Gastrocnemius medialis (tissue), 4 donors: ENCODE results near the gene TRA2B. TPM values are rescaled to one million over a fixed set of nuclear protein-coding genes. Genes with fewer than 3 reads are reported as not detected.

Experiments used
- ATAC-seq, 2 donors: fragments of 150-250 bp; one replicate each; pipeline ENCODE4 v1.9.1; 2016
- DNase-seq, 2 donors: peaks; one replicate each; pipeline ENCODE4 v3.0.0-alpha.2; 2019
- H3K27ac ChIP-seq, 4 donors: fragments of 200-600 bp; sonication (generic); 1 replicate in 1 of 4; 2 replicates in 3 of 4; pipeline ENCODE4 v1.5.1; 2016 to 2018; ENCODE audit warnings: mild to moderate bottlenecking in 2 of 4, moderate library complexity in 1 of 4
- H3K27me3 ChIP-seq, 3 donors: fragments of 200-600 bp; sonication (generic) in 2 of 3; 1 replicate in 1 of 3; 2 replicates in 2 of 3; pipeline versions ENCODE4 v1.5.1 to v1.6.0; 2016 to 2019; ENCODE audit warnings: mild to moderate bottlenecking in 1 of 3, moderate library complexity in 1 of 3
- H3K36me3 ChIP-seq, 2 donors: fragments of 200-600 bp; sonication (generic) in 1 of 2; one replicate each; pipeline ENCODE4 v1.5.1; 2017 to 2018
- H3K4me1 ChIP-seq, 2 donors: fragments of 200-600 bp; sonication (generic) in 1 of 2; one replicate each; pipeline ENCODE4 v1.5.1; 2016 to 2017; ENCODE audit warnings: mild to moderate bottlenecking in 2 of 2
- H3K4me3 ChIP-seq, 4 donors: fragments of 200-600 bp; sonication (generic) in 3 of 4; 1 replicate in 1 of 4; 2 replicates in 3 of 4; pipeline ENCODE4 v1.5.1; 2016 to 2019; ENCODE audit warnings: mild to moderate bottlenecking in 2 of 4
- H3K9me3 ChIP-seq, 3 donors: fragments of 200-600 bp; sonication (generic) in 2 of 3; 1 replicate in 1 of 3; 2 replicates in 2 of 3; pipeline ENCODE4 v1.5.1; 2016 to 2019
- CTCF ChIP-seq, 5 experiments: fragments of 450-650 bp in 3 of 5; fragments of 200-600 bp in 2 of 5; sonication (generic) in 2 of 5; IDR thresholded peaks in 4 of 5; conservative IDR thresholded peaks in 1 of 5; 1 replicate in 4 of 5; 2 replicates in 1 of 5; pipeline ENCODE4 v1.5.1; 2016 to 2019; ENCODE audit warnings: antibody characterized with exemption in 5 of 5, mild to moderate bottlenecking in 3 of 5, moderate library complexity in 3 of 5
- POLR2A ChIP-seq, 2 donors: fragments of 450-650 bp; IDR thresholded peaks; one replicate each; pipeline ENCODE4 v1.6.1; 2017; ENCODE audit warnings: antibody characterized with exemption in 2 of 2, mild to moderate bottlenecking in 2 of 2, moderate library complexity in 2 of 2
- in situ Hi-C, 4 donors: fragments of 200-750 bp; cut with MboI; loops; one replicate each; pipeline versions ENCODE4 v1.15.0 to v1.8.0; 2017; ENCODE audit warnings: low sequenced_read_pairs in 4 of 4
- intact Hi-C: fragments of 100-400 bp; cut with DNase I; formaldehyde crosslinking; loops from one replicate; pipeline ENCODE4 v1.15.1; 2023; ENCODE audit warnings: low total_unique reads
- total RNA-seq, 4 donors: library from RNA; depleted of rRNA; stranded (reverse); fragments of >200 nt; gene quantifications; one replicate each; pipeline versions ENCODE4 v1.1.0 to v1.2.3, GENCODE V29; 2016

TRA2B gene
- total RNA-seq, 4 donors from 2014 or later = 57.5 to 234 (median 65.1) TPM

- peaks cover 11 to 13% of the 10 kb centered on the region in 2 donors for H3K4me1 ChIP-seq
- H3K4me3 ChIP-seq = peak overlapping the region in 3 of 4 donors; percentile 22 to 39 (median 31)
- no peaks in the 10 kb centered on the region for H3K9me3 ChIP-seq
- H3K36me3 ChIP-seq = no peaks in the 10 kb centered on the region
- H3K27ac ChIP-seq = peak overlapping the region; percentile 78 to 86 (median 80)
- intact Hi-C loops = no loop called here
- H3K27me3 ChIP-seq = no peaks in the 10 kb centered on the region
- no peak for DNase-seq
- peak in 1 of 2 donors; percentile 26 for ATAC-seq
- TF ChIP-seq POLR2A (IDR thresholded peaks at IDR 0.05) (no peak), CTCF (IDR thresholded peaks at IDR 0.05 in 4 of 5, conservative IDR thresholded peaks at IDR 0.05 in 1 of 5) (no peak)
- in situ Hi-C loops = no loop called here
Observed at GRCh38 chr3:185960522-185961288, 22.9 kb upstream of the TRA2B start.

GRCh38 chr3:185959609-185960521, 22.1 kb upstream of the TRA2B start:
- TF ChIP-seq POLR2A (IDR thresholded peaks at IDR 0.05) = peak in 1 of 2 donors; percentile 28
- TF ChIP-seq CTCF (IDR thresholded peaks at IDR 0.05 in 4 of 5, conservative IDR thresholded peaks at IDR 0.05 in 1 of 5) = no peak
- no peaks in the 10 kb centered on the region for H3K27me3 ChIP-seq
- no peaks in the 10 kb centered on the region for H3K9me3 ChIP-seq
- H3K36me3 ChIP-seq = no peaks in the 10 kb centered on the region
- in situ Hi-C loops (no loop called here), intact Hi-C loops (no loop called here)
- peaks cover 11 to 13% of the 10 kb centered on the region in 2 donors for H3K4me1 ChIP-seq
- DNase-seq = peak; percentile 29 to 57
- peak overlapping the region in 3 of 4 donors; percentile 22 to 39 (median 31) for H3K4me3 ChIP-seq
- peak; percentile 98 to 99 for ATAC-seq
- H3K27ac ChIP-seq = peak overlapping the region; percentile 78 to 86 (median 80)

- no peak overlapping the region for H3K4me3 ChIP-seq
- H3K36me3 ChIP-seq = no peaks in the 10 kb centered on the region
Observed at GRCh38 chr3:185958626-185959025, 20.8 kb upstream of the TRA2B start.

GRCh38 chr3:185956244-185956643, 18.4 kb upstream of the TRA2B start:
- intact Hi-C loops = no loop called here
- no peaks in the 10 kb centered on the region for H3K9me3 ChIP-seq
- no peak for DNase-seq
- no peaks in the 10 kb centered on the region for H3K36me3 ChIP-seq
- TF ChIP-seq CTCF (IDR thresholded peaks at IDR 0.05 in 4 of 5, conservative IDR thresholded peaks at IDR 0.05 in 1 of 5) (no peak), POLR2A (IDR thresholded peaks at IDR 0.05) (no peak)
- H3K27me3 ChIP-seq = peaks cover 0 to 7% (median 0%) of the 10 kb centered on the region in 3 donors
- no peak overlapping the region for H3K4me3 ChIP-seq
- no peak overlapping the region for H3K27ac ChIP-seq
- peaks cover 11 to 13% of the 10 kb centered on the region in 2 donors for H3K4me1 ChIP-seq
- ATAC-seq = no peak
- in situ Hi-C loops = no loop called here

More at GRCh38 chr3:185958626-185959025, 20.8 kb upstream of the TRA2B start:
- DNase-seq (no peak), ATAC-seq (no peak)
- intact Hi-C loops (no loop called here), in situ Hi-C loops (no loop called here)
- TF ChIP-seq POLR2A (IDR thresholded peaks at IDR 0.05) = no peak
- no peak for TF ChIP-seq CTCF (IDR thresholded peaks at IDR 0.05 in 4 of 5, conservative IDR thresholded peaks at IDR 0.05 in 1 of 5)
- no peaks in the 10 kb centered on the region for H3K27me3 ChIP-seq
- peaks cover 11 to 13% of the 10 kb centered on the region in 2 donors for H3K4me1 ChIP-seq
- H3K9me3 ChIP-seq = no peaks in the 10 kb centered on the region
- no peak overlapping the region for H3K27ac ChIP-seq
